GM19193 (cell line): ENCODE data around the gene RTKN2.

Experiments
- POLR2A ChIP-seq: IDR thresholded peaks from 4 replicates; pipeline ENCODE4 v1.6.1; 2011; ENCODE audit not compliant: insufficient read depth, insufficient read length; ENCODE audit errors: extremely low read depth

RTKN2 gene

DNA sequence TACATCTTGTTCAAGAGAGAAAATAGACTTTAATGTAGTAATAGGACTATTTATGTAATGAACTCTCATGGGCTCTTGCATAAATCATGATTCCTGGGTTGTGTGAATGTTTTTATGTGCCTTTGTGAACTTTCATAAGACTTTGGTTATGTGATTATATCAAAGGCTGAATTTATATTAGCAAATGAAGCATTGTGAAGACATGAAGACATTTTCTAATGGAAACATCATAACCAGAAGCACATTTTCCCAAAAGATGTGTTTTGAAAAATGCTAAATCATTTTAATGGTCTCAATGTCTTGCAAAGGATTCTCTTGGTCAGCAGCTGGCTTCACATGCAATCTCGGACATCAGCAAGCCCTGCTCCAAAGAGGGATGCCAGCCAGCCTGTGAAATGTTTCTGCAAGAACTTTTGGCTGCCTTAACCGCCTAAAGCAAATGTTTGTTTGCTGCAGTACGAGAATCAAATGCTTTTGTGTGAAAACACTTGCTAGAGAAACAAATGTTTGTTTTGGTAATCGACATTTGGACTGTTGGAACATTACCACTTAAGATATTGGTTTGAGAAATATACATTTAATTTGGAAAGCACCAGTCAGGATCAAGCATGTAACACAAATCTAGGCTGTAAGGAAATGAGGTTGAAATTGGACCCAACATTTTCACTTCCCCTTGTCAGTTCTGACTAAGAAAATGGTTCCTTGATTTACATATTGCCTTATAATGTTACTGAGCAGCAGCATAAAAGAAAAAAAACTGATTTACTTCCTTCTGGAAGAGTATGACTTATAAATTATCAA, 102.1 kb downstream of the RTKN2 start:
- TF ChIP-seq POLR2A = no peak

DNA sequence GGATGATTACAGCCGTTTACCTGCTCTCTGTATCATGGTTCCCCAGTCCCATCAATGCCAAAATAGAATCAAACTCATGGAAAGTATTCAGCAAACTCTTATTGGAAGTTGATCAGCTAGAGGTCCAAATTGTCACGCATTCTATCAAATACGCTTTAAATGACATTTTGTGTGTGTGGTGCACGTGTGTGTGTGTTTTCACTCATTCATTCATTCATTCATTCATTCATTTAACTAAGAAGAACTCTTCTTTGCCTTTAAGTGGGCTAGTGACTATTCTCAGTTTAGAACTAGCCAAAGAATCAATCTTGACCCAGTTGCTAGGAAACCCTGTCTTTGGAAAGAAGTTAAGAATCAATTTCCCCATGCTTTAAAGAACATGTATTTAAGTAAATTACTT, 102.8 kb downstream of the RTKN2 start:
- TF ChIP-seq POLR2A = no peak

DNA sequence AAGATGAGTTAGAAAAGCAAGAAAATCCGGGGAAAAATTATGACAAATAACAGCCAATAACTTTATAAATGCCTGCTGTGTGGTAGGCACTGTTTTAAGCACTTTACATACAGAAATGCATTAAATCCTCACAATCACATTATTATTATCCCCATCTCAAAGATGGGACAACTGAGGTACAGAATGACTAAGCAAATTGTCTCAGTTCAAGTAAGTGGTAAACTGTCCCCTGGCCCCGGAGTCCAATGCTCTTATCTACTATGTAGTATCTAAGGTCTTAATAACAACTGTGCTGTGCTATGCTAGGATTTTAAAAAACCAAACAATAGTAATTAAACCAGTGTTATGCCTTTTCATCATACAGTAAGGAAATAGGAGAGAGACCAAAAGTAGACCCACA, 105.6 kb downstream of the RTKN2 start:
- no peak for TF ChIP-seq POLR2A

DNA sequence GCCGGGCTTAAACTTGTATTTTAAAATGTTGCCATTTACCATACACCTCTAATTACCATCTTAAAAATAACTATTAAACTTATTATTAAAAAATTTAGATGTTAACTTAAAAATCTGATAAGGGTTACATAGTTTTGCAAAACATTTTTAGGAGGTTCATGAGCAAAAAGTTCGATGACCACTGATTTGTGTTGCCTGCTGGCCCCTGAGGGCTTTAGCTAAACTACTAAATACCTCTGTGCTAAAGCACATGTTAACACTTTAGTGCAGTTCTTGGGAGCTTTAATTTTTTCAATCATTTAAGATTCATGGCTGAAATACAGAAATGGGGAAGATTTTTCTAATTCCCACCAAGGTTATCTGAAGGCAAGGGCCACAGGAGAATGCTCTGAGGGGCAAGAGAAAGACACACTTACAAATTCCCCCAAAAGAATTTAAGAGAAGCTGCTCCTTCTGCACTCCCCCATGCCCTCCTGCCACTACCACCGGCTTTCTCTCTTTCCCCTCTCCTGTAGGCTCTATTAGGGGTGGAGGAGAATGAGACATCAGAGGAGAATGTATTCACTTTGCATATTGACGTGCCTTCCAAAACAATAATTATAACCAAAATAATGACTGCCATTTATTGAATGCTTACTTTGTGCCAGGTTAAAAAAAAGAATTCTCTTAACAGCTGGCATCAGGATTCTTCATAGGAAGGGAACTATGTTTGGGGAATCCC, 106.2 kb downstream of the RTKN2 start:
- TF ChIP-seq POLR2A = no peak

DNA sequence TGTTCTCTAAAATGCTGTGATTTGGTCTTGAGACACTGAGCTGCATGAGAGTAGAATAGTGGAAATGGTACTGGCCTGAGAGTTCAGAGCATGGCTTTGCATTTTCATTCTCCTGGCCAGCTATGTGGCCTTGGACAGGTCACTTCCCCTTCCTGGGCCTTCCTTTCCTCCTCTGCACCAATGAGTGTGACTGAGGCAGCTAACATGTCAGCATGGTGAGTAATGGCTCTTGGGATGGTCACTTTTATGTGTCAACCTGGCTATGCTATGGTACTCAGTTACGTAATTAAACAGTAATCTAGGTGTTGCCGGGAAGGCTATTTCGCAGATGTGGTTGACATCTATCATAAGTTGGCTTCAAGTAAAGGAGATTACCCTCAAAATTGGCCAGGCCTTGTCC, 109.3 kb downstream of the RTKN2 start:
- TF ChIP-seq POLR2A = no peak

DNA sequence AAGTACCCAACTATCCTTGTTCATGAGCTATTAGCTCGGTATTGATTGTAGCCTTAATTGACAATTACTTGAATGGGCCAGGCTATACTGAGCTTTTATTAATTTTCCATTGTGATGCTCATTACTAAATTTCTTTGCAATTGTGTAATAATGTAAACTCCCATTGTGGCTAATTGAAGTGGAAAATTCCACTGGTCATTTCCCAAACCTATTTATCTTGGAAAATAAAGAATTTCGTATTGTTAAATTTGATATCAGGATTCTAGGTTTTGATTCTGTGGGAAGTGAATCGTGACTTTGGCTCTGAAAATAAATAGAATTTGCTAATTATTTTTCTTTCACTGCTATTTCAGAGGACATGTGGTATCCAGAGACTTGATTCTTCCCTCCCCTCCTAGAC, 111.0 kb downstream of the RTKN2 start:
- TF ChIP-seq POLR2A = no peak

DNA sequence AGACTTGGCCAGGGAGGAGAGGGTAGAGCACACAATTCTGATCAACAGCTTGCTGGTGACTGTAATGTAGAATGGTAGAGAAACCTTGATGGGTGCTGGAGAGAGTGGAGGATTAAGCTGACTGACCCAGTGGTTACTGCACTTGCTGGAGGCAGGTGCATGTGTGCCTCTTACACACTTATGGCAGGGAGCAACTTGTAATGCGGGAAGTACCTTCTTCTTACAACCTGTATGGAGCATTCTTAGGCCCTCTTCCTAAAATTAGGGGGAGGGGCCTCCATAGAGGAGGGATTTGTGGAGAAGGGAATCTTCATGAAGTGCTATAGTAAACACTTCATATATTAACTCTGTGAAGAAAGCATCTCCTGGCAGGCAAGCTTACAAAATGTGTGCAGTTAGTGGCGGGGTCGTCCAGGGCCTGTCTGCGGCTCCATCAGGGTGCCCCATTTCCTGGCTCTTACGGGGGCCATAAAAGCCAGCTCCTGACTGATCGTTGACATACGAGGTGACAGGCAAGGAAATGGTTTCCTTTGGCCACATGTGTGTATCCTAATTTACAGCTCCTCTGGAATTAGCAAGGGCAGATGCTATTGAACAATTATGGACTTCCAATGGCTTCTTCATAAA, 113.5 kb downstream of the RTKN2 start:
- TF ChIP-seq POLR2A = no peak

DNA sequence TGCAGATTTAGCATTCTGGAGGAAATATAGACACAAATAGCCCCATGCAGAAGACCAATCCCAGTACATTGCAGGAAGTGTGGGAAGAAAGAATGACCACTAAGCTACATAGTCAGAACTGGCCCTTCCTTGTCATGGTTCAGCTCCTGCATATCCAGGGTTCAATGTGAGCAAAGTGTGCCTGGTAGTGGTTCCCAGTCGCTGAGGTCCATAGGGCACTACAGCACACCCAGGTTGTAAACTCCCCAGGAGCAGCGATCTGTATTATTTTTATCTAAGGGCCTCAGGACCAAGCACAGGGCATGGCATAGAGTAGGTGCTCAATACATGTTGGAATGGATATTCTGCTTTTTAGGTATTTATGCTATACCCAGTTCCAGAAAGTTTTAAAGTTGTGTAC, 114.4 kb downstream of the RTKN2 start:
- TF ChIP-seq POLR2A = no peak

DNA sequence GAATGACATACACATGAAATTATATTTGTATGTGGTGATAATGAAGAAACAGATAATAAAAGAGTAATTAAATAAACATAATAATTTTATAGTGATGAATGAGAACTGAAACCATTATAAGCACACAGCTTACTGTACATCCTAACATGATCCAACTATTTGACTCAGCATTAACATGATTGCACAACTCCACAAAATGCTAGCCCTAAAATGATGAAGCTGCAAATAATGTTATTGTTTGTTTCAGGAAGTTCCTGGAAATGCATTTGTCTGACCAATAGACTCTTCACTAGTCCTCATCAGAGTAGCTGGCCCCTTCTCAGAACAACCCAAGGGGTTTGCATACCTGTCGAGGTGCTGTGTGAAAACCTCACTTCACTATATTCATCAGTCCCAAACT, 115.5 kb downstream of the RTKN2 start:
- TF ChIP-seq POLR2A = no peak

DNA sequence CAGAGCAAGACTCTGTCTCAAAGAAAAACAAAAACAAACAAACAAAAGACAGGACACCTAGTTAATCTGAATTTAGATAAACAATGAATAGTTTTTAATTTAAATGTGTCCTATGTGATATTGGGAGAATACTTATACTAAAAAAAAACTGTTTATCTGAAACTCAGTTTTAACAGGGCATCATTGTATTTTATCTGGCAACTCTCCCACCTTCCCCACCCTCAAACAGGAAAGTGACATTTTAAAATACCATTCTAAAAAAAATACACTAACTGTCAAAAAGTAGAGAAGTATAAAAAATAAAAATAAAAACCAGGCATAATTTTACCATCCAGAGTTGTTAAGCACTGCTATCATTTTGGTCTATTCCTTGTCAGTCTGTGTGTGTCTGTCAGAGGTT, 119.0 kb downstream of the RTKN2 start:
- TF ChIP-seq POLR2A = no peak

DNA sequence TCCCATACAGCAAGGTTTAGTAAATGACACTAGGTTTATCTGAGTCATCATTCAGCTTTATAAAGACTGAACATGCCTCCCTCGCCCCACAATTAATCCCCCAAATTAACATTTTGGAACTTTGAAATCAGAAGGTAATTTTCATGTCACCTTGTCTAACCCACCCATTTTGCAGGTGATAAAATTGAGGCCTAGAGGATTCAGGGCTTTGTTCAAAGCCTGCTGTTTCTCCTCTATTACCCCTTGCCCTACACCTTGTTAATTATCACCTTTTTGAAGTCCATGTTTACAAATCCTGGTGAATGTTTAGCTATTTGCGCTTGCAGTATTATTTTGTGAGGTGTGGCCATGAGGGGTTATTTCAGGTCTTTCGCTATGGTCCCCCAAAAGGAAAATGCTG, 120.5 kb downstream of the RTKN2 start:
- TF ChIP-seq POLR2A = no peak

DNA sequence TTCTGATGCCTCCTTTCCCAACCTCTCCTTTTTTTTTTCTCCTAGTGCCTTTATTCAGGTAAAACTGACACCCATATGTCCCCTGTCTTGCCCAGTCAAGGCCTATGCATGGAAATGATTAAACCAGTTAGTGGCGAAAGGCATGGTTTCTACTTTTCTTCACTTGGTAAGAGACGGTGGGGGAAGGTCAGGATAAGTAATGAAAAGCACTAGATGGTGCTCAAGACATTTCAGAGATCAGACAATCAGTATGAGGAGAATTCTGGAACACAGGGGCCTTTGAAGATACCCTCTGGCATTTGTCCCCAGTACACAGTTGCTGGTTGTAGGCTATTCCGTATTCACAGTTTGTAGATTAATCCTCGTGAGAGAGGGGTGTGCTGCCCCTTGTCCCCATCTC, 121.2 kb downstream of the RTKN2 start:
- TF ChIP-seq POLR2A = no peak

DNA sequence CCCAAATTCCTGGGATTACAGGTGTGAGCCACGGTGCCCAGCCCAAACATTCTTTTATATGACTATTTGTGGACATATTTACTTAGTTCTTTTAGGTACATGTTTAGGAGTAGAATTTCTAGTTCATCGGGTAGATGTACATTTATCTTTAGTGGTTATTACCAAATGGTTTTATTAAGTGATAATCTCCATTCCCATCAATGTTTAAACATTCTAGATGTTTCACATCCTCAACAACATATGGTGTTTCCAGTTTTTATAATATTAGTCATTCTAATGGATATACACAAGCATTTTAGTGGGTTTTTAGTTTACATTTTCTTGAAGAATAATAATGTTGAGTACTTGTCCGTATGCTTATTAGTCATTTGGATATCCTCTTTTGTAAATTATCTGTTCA, 131.7 kb downstream of the RTKN2 start:
- no peak for TF ChIP-seq POLR2A

DNA sequence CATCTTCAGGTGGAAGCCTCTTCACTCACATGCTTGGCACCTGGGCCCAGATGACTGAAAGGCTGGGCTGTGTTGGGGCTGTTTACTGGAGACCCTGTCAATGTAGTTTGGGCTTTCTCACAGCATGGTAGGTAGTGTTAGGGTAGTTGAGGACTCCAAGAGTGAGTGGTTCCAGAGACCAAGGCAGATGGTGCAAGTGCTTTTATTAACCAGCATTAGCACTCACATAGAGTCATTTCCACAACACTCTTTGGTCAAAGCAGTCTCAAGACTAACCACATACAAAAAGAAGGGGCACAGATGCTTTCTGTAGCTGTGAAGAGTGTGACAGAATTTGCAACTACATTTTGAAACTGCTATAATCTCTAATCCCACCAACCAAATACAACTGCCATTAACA, 135.0 kb downstream of the RTKN2 start:
- no peak for TF ChIP-seq POLR2A
